ENCODE data around the gene AK9.

DNA sequence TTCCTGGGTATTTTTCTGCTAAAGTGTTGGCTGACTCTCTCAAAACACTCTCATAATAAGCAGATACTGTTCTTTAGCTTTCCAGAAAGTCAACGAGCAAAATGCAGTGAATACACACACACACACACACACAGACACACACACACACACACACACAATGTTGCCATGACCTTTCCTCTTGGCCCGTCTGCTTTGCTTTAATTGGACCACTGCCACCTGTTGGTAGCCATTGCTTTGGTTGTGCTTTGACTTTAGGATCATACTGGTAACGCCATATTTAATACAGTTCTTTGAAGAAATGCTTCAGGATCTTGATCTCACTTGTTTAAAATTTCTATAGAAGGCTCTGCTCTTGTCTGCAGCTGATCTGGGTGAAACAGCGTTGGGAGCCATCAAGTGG lies 4.5 kb upstream of the AK9 start:
- no peak for TF ChIP-seq POLR2A (IDR thresholded peaks at IDR 0.05)
- TF ChIP-seq, protein P1, sequence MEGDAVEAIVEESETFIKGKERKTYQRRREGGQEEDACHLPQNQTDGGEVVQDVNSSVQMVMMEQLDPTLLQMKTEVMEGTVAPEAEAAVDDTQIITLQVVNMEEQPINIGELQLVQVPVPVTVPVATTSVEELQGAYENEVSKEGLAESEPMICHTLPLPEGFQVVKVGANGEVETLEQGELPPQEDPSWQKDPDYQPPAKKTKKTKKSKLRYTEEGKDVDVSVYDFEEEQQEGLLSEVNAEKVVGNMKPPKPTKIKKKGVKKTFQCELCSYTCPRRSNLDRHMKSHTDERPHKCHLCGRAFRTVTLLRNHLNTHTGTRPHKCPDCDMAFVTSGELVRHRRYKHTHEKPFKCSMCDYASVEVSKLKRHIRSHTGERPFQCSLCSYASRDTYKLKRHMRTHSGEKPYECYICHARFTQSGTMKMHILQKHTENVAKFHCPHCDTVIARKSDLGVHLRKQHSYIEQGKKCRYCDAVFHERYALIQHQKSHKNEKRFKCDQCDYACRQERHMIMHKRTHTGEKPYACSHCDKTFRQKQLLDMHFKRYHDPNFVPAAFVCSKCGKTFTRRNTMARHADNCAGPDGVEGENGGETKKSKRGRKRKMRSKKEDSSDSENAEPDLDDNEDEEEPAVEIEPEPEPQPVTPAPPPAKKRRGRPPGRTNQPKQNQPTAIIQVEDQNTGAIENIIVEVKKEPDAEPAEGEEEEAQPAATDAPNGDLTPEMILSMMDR (IDR thresholded peaks at IDR 0.05) = no peak
